ENCODE results near the gene VPS54.

- TF ChIP-seq CTCF (IDR thresholded peaks at IDR 0.05) (no peak), EZH2 (IDR thresholded peaks at IDR 0.05) (no peak), EZH2phosphoT487 (IDR thresholded peaks at IDR 0.05) (no peak)
Observed at GRCh38 chr2:63862806-63863205, 156.4 kb downstream of the VPS54 start.
